ENCODE data around the gene BTLA.

GRCh38 chr3:112437146-112438022 lies 61.9 kb downstream of the BTLA start:
- TF ChIP-seq, protein P1, sequence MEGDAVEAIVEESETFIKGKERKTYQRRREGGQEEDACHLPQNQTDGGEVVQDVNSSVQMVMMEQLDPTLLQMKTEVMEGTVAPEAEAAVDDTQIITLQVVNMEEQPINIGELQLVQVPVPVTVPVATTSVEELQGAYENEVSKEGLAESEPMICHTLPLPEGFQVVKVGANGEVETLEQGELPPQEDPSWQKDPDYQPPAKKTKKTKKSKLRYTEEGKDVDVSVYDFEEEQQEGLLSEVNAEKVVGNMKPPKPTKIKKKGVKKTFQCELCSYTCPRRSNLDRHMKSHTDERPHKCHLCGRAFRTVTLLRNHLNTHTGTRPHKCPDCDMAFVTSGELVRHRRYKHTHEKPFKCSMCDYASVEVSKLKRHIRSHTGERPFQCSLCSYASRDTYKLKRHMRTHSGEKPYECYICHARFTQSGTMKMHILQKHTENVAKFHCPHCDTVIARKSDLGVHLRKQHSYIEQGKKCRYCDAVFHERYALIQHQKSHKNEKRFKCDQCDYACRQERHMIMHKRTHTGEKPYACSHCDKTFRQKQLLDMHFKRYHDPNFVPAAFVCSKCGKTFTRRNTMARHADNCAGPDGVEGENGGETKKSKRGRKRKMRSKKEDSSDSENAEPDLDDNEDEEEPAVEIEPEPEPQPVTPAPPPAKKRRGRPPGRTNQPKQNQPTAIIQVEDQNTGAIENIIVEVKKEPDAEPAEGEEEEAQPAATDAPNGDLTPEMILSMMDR (IDR thresholded peaks at IDR 0.05) = peak; percentile 47
- TF ChIP-seq EZH2 (IDR thresholded peaks at IDR 0.05) (no peak), EZH2phosphoT487 (IDR thresholded peaks at IDR 0.05) (no peak)
